C1 segment of cervical spinal cord (tissue), 14 donors: ENCODE data around the gene MRPL40.

Experiments used
- DNase-seq, 14 donors: peaks; one replicate each; lab custom pipeline; 2025; lab: John Stamatoyannopoulos, UW

MRPL40 gene

DNA sequence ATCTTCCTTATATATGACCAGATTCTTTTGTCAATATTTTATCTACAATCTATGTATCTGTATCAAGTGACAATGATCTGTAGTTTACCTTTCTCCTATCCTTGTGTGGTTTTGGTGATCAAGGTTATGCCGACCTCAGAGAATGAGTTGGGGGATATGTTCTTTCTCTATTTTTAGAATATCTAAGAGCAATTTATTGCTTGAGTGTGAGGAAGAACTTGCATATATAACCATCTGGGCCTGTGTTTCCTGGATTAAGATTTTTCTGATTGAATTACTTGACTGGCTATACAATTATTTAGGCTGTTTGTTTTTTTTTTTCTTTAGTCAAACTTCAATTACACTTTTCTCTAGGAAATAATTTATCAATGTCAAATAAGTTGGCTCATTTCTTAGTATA, 29.2 kb downstream of the MRPL40 start:
- no peak for DNase-seq

DNA sequence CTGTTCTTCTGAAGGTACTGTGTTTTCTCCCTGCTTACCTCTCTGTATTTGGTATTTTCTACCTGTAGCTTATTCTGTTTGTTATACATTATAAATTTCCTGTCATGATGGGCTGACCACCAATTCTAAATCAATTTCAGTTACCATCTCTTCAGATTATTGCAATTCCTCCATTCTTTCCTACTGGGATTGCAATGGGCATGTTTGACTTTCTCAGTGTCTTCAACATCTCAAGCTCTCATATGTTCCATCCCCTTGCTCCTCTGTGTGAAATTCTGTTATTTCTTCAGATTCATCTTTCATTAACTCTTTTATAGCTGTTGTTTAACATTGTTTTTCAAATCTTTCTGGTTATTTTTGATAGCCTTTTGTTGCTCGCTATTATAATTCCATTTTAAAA, 30.7 kb downstream of the MRPL40 start:
- no peak for DNase-seq

DNA sequence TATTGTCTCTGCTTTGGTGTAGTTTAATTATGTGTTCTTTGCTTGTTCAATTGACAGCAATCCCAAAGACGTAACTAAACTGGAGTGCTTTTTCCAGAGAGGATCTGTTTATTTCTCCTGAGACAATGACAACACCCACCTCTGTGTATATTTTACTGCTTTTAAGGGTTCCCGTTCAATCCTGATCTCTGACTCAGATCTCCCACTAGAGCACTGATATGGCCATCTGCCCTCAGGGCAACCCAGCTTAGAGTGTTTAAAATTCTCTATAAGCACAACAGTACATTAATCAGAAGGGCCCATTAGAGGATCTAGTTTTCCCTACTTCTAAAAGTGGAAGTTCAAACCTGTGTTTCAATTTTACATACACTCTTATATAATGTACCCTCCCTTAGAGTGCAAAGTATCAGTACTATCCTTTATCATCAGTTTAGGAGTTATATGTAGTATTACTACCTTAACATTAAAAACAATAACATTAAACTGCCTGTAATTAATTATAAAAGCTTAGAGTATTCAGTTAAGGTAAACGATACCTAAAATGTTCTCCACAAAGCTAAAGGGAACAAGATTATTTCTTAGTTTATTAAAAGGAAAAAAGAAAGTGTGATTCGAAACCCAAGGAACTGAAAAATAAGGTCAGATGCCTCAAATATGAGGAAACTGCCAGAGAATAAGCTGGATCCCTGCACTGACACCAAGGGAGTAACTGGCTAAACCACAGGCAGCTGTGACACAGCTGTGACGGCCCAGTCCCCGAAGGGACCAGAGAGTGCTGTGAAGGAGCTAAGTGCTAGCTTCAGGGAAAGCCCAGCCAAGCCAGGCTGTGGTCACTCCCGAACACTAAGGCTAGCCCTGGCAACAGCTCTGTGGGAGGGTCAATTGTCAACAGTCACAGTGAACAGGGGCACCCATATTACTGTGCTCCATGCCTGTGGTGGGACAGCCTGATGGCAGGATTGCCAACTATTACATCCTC, 31.4 kb downstream of the MRPL40 start:
- no peak for DNase-seq

DNA sequence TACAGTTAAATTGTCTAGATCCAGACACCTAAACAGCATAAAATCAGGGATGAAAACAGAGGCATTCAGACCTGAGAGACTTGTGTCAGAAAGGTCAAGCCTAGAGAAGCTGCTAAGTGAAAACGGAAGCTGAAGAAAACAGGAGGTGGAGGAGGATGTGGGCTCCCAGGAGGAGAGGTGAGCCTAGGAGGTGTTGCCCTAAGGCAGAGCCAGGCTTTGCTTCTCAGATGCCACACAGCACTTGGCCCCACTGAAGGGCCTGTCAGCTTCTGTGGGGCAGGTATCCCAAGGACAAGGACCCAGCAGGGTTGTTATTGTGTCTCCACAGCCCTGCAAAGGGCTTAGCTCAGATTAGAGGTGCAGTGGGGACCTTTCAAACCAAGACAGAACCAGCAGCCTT, 32.2 kb downstream of the MRPL40 start:
- DNase-seq, result no peak

DNA sequence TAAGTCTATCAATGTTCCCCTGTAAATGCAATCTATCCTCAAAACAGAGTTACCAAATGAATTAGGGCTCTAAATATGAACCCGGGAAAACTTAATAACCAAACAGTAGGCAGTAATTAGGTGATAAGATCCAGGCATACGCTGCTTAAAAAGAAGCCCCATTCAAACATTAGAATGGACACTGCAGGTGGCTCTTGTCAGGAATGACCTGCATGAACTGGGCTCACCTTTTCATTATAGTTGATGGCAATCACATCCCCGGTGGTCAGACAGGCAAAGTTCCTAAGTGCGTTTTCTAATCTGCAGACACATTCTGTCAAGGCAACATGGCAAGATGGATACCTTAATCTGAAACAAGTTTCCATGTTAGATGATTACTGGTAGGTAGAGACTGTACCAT, 32.6 kb downstream of the MRPL40 start:
- DNase-seq, result no peak

DNA sequence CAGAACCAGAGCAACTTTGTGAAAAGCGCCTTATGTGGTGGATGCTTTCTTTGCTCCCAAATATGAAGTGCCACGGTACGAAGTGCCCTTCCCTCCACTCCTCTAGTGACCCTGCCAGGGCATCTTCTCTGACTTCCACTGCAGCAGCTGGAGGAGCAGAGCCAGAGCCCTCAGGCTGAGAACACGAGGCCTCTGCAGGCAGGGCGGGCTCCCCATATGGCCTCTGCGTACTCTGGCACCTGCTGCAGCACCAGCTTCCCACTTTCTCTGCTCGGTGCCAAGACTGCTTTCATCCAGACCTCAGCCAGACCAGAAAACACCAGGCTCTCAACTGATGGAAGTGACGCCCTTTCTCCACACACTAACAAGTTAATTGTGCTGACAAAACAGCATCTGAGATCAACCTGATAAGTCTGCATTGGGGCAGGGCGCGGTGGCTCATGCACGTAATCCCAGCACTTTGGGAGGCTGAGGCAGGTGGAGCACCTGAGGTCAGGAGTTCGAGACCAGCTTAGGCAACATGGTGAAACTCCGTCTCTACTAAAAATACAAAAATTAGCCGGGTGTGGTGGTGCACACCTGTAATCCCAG, 33.9 kb downstream of the MRPL40 start:
- peak in 1 of 14 donors; percentile 46 for DNase-seq

DNA sequence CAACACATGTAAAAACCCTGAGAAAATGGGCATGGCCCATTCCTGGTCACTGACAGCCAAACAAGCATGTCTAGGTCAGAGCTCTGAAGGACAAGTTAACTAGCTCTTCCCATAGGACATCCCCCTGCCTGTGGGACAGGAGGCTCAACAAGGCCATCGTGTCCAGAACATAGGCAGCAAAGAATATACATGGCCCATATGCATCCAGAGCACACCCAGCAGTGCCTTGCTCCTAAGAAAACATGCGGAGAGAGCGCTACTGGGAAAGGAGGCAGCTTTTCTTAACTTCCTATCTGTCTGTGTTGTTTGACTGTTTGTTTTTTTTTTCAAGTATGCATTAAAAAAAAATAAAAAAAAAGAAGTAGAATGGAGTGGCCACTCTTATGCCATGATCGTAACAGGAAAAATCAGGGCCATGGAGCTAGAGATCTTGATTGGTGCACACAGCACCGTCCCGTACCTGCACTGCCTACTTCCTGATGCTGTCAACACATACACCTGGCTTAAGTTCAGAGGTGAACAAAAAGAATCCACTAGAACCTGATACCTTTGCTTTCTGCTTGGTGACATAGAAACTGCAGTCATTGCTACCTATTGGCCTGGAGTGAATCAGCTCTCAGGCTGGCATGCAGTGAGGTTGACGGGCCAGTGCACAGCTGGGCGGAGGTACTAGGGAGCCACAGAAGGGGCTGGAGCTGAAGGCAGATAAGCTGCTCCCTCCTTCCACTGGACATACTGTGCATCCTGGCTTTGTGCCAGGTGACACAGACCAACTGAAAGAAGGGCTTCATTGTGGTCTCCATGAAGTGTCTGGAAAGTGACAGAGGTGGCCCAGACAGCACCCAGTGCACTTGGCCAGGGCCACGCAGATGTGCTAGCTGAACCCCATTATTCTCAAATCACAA, 34.8 kb downstream of the MRPL40 start:
- DNase-seq, result no peak

DNA sequence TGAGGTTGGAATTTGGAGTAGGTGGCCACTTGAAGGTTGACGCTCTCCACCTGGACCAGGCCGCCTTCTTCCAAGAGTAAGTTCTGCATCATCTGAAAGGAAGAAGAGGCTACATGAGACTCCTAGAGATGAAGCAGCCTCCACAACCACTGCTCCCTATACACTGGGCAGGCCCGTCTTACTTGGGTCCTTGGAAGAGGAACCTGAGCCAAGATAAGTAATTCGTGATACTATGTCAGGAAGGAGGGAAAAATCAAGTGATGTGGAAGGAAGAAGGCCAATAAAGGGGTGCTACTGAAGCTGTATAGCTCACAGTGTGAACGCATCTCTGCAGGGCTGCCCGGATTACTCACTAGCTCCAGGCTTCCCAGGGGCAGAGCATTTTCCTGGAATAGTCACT, 35.6 kb downstream of the MRPL40 start:
- no peak for DNase-seq

DNA sequence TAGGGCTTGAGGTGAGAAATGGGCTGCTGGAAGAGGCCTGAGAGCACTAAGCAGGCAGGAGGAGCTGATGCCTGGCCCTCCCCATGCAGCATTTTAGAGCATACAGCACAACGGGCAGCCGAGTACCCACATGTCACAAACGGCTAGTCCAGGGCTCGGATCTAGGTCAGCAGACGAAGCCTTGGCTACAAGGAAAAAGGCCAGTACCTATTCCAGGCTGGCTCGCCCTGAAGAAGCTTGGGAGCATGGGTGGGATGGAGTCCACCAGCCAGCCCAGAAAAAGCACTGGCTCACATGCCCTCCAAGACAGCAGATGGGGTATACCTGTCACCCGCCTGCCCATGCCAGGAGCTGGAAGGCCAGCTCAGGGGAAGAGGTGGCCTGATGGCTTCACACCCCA, 37.1 kb downstream of the MRPL40 start:
- peak in 1 of 14 donors; percentile 91 for DNase-seq

DNA sequence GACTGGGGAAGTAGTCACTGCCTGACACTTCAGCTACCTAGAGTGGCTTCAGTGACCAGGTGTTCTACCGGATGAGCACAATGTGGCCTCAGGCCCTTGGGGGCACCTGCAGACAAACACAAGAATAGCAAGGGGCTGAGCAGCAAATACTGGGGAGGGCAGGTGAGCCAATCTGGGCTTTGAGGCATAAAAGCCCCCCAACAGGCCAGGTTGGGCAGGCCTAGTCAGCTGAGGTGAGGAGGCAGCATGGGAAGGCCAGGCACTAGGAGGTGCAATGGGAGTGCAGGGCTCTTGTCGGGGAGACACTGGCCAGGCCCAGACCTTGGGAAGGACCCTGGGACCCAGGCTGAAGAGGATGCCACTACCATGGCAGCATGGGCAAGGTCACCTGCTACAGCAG, 37.7 kb downstream of the MRPL40 start:
- DNase-seq, result no peak

DNA sequence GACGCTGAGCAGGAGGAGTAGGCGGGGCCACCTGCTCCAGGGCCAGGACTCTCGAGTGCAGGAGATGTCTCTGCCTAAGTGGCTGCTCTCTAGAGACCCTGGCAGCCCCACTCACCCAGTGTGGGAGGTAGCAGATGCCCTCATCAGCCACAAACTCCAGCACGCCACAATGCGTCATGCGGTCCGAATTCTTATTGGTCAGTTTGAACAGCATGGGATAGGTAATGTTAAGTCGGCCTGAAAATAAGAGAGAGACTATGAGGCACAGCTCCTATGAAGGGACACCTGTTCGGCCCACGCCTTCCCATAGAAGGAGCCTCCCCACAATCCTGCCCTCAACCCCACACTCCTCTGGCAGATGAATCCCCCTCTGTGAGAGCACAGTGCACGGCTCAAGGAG, 39.2 kb downstream of the MRPL40 start:
- no peak for DNase-seq

DNA sequence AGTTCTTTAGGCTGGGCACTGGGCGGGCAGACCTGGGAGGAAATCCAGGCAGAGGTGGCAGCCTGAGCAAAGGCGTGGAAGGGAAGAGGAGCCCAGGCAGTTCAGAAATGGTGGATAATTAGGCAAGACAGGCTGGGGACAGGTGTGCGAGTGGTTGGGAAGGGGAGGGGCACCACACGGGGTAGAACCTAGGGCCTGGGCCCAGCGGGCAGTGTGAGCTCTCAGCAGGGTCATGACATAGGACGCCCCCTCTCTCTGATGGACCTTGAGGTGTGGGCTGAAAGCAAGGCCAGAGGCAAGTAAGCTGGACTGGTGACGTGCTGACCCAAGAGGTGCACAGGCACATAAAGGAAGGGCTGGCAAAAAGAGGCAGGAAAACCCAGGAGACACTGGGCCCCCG, 39.9 kb downstream of the MRPL40 start:
- no peak for DNase-seq

DNA sequence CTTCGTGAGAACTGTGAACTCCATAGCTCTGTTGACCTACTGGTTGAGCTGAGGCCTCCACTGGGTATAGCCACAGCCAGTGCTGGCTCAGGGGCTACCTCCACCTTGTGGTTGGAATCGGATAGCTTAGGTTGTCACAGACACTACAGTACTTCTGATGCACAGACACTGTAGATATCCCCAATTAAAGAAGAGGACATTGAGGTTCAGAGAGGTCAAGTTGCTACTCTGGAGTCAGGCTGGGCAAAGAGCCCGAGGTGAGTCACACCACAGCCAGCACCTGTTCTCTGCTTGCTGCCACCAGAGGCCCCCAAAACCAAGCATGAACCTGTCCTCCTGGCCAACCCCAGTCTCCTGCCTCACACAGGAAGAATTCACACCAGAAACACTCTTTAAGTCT, 41.2 kb downstream of the MRPL40 start:
- no peak for DNase-seq

DNA sequence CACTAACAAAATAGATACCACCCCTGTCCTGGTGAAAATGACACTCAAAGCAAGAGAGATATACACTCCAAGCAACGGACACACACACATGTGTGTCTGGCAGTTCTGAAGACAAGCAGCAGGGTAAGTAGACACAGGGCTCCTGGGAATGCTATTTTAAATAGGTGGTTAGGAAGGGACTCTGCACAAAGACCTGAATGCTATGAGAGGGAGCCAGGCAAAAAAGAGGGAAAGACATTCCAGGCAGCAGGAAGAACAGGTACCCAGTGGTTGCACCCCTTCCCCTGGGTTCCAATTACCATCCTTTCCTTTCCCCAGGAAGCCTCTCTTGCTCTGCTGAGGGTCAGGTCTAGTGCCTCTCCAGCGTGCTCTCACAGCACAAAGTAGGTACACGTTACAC, 43.7 kb downstream of the MRPL40 start:
- DNase-seq, result no peak

DNA sequence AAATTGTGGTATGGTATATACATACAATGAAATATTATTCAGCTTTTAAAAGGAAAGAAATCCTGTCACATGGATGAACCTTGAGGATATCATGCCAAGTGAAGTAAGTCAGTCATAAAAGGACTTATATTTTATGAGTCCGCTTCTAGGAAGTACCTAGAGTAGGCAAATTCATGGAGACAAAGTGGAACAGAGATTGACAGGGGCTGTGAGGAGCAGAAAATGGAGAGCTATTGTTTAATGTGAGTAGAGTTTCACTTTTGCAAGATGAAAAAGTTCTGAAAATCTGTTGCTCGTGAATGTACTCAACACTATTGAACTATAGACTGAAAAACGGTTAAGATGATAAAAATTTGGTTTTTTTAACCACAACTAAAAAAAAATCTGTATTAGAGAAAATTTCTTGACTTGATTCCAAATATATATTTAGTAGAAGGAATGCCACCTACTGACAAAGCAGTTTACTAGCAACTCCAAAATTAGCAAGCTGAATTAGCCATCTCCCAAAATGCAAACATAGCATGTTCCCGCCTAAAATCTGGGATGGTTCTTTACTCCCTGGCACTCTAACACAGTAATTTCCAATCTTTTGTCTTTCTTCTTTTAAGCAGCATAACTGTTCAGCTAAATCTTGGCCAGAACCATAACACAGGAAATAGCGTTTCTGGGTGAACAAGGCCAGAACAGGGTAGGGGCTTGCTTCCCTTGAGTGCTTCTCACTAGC, 45.1 kb downstream of the MRPL40 start:
- DNase-seq, result no peak

DNA sequence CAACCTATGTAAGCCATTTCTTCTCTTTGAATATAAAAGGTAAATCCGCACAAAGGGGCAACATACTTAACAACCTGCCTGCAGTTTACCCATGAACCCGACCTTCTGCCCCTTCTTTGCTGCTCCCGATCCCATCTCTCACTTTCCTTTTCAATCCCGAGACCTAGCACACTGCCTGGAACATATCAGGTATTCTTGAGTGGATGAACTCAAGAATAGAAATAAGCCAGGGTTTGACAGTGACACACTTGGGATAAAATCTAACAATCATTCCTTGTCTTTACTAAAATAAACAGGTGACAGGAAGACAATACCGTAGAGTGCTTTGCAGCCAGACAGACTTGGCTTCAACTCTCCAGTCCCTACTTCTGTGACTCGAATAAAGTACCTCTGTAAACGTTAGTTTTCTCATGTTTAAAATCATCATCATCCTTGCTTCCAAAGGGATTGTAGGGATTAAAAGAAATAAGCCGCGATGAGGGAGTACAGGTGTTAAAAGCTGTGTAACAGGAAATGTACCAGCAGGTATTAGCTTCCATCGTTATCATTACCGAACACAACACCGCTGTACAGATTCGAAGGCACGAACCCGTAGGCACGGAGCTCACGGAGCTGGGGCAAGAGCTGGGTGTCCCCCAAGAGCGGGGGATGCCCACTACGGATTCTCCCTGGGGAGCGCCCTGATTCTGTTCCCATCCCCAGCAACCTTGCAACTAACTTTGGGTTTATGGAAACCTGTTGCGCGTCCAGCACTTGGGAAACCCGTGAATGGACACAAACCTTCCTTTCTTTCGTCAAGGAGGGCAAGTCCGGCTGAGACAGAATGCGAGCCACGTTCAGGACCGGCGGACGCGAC, 45.9 kb downstream of the MRPL40 start:
- DNase-seq, result peak in 1 of 14 donors; percentile 43

DNA sequence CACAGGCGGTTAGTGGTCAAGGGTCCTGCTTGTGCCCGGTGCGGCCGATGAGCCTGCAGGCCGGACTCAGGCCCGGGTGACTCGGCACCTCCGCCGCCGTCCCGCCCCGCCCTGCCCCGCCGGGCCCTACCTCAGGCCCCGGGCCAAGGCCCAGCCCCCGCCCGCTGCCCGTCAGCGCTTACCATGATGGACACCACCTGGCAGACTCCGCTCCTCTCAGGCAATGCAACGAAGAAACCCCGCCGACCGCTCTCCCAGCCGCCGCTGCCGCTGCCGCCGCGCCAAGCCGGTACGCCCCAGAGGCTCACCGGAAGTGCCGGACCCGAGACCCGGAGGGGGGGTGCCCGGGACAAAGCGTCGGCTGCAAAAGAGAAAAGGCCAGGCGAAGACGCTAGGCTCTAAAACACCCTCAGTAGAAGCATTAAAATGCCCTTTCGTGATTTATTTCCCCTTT, 46.6 kb downstream of the MRPL40 start, which contains the start of gene UFD1:
Gene UFD1 (minus strand): TSS at position 293 of the 454 bp plus-strand sequence. CDS start 108 bp downstream, at position 185.
- DNase-seq, result peak in 13 of 14 donors; percentile 49 to 90 (median 84)

DNA sequence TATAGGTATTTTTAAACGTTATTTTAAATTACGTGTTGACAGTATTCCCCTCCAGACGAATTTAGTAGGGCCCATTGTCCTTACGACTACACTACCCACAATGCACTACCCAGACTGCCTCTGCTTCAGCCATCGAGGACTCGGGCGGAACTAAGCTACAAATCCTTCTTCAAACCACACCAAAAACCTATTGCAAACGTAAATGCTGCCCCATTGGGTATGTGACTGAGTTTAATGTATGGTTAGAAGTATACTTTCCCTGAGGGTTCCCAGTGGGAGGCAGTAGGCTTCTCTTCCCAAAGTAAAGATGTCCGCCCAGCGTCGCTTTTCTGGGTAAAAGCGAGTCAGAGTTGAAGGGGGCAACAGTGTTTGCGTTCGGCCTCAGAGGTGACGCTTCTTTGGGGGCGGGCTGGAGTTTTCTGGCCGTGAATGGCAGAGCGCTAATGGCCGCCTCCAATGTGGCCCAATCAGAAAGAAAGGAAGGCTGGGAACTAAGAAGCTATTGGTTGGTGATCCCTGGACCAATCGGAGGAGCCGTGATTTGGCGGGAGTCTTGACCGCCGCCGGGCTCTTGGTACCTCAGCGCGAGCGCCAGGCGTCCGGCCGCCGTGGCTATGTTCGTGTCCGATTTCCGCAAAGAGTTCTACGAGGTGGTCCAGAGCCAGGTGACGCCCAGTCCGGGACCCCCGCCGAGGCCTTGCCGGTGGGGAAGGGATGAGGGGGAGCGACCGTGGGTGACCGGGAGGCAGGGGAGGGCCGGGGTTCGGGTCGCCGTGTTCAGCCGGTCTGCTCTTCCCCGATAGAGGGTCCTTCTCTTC, 47.2 kb downstream of the MRPL40 start, which contains the start of gene CDC45:
Gene CDC45 (plus strand): TSS at position 566 of the 818 bp plus-strand sequence. CDS start 49 bp downstream, at position 615.
- DNase-seq, result peak; percentile 74 to 98 (median 93)

DNA sequence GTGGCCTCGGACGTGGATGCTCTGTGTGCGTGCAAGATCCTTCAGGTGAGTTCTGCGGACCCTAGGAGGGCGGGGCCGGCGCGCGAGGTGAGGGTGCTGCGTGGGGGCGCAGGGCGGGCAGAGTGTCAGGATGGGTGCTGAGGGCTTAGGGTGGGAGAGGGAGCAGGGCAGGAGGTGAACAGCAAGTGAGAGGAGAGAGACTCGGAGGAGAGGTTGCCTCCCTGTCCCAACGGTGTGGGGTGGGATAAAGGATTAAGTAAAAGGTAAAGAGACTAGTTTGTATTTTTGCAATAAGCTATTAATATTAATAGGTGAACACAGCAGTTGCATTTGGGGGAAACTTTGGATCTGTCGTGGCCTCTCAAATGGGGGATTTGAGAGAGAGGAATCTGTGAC, 47.8 kb downstream of the MRPL40 start:
- no peak for DNase-seq
